Measurements from ENCODE around the gene POLR2H. TPM values are rescaled to one million over a fixed set of nuclear protein-coding genes. Genes with fewer than 3 reads are reported as not detected.

Gene POLR2H
- total RNA-seq, 1 donor from 2014 or later: 155 TPM

DNA sequence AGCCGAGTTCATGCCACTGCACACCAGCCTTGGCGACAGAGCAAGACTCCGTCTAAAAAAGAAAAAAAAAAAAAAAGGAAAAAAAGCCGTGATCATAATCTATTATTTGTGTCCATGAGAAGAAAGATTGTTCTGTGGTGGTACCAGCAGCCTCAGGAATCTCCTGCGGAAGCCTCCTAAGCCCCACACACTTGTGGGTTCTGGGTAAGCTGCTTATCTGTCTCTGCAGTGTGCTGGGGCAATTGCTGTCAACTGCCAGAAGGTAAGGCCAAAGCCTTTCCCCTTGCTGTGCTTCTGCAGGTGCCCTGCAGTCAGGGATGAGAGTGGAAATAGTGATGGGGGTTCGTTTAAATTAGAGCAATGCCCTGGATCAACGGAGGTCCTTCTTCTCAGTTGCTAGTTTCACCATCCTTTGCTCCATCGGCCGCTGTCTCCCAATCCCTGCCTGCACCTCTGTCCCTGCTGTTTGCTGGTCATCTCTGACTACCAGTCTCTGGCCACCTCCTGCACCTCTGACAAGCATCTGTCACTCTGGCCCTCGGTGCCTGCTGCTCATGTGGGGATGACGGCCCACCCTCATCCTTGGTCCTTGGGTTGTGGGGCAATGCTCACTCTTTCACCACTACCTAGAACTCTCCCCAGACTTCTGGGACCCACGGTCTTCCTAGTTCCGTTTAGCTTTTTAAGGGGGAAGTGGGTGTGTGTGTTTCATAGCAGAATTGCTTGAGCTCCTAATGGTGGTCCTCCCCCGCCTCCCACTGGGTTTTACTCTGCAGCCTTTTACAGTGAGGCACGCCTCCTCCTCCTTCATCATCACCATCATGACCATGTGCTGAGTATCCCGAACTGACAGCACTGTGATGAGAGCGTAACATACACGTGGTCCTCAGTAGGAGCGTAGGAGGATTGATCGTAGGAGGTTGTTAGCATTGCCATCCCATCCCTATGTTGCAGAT, 43.8 kb downstream of the POLR2H start:
- H3K36me3 Mint-ChIP-seq (ENCODE audit: low read depth): no peaks in the 10 kb centered on the region
- no peak for DNase-seq (ENCODE audit: low spot score)
- peaks cover 20% of the 10 kb centered on the region for H3K27me3 Mint-ChIP-seq (ENCODE audit: low read depth)
- no peak overlapping the region for H3K4me3 Mint-ChIP-seq (ENCODE audit: low read depth)
- H3K9me3 Mint-ChIP-seq: no peaks in the 10 kb centered on the region
- H3K27ac Mint-ChIP-seq: no peak overlapping the region
- no peaks in the 10 kb centered on the region for H3K4me1 Mint-ChIP-seq (ENCODE audit: low read depth)
- intact Hi-C loops (cut with micrococcal nuclease): no loop called here

DNA sequence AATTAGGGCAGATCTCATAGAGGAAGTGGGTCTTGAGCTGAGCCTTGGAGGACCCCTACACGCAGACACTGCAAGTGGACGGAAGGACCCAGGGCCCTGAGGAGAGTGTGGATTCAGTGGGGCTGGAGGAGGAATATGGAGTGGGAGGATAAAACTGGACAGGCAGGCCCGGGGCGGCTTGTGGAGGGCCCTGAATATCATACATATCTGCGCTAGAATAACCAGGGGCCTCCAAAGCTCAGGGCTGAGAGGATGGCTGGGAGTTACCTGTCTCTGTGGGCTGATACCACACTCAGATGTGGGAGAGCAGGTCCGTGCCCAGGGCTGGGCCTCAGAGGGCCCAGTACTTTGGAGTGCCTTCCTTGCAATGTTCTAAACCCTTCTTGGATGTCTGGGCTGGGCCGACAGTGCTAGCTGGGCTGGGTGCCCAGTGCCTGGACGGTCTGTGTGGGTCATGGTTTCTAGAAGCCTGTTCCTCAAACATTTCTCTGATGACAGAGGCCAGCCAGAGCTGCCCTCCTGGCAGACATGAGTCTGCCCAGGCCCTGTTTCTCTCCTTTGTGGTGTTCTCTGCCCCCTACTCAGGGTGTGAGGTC, 47.9 kb downstream of the POLR2H start:
- intact Hi-C loops (cut with micrococcal nuclease): no loop called here
- Mint-ChIP-seq H3K27me3 (ENCODE audit: low read depth) (peaks cover 5% of the 10 kb centered on the region), H3K4me3 (ENCODE audit: low read depth) (no peak overlapping the region), H3K4me1 (ENCODE audit: low read depth) (no peaks in the 10 kb centered on the region), H3K27ac (no peak overlapping the region), H3K9me3 (no peaks in the 10 kb centered on the region), H3K36me3 (ENCODE audit: low read depth) (no peaks in the 10 kb centered on the region)
- DNase-seq (ENCODE audit: low spot score): no peak

DNA sequence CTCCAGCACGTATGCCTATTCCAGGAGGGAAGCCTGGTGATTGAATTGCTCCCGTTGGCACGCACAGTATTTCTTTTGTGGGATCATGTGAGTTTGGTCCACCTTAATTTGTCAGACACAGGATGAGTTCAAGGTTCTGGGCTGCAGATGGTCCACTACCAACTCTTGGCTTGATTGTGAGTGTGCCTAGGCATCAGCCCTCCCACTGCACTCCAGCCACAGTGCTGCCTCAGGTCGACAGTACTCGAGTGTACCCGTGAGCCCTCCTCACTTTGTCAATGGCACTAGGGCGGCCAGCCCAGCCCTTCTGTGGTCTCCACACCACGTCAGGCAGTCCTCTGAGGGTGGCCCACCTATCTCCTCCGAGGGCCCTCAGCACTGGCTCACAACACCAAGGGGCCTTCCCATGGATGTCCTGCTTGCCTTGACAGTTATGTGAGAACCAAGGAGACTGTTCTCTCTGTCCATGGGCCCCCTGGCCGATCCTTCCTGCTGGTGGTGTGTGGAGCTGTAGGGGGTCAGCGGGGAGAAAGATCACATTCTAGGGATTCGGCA, 48.5 kb downstream of the POLR2H start:
- H3K36me3 Mint-ChIP-seq (ENCODE audit: low read depth): no peaks in the 10 kb centered on the region
- no peak for DNase-seq (ENCODE audit: low spot score)
- intact Hi-C loops (cut with micrococcal nuclease): no loop called here
- H3K4me1 Mint-ChIP-seq (ENCODE audit: low read depth): no peaks in the 10 kb centered on the region
- no peak overlapping the region for H3K27ac Mint-ChIP-seq
- peaks cover 5% of the 10 kb centered on the region for H3K27me3 Mint-ChIP-seq (ENCODE audit: low read depth)
- no peaks in the 10 kb centered on the region for H3K9me3 Mint-ChIP-seq
- no peak overlapping the region for H3K4me3 Mint-ChIP-seq (ENCODE audit: low read depth)

DNA sequence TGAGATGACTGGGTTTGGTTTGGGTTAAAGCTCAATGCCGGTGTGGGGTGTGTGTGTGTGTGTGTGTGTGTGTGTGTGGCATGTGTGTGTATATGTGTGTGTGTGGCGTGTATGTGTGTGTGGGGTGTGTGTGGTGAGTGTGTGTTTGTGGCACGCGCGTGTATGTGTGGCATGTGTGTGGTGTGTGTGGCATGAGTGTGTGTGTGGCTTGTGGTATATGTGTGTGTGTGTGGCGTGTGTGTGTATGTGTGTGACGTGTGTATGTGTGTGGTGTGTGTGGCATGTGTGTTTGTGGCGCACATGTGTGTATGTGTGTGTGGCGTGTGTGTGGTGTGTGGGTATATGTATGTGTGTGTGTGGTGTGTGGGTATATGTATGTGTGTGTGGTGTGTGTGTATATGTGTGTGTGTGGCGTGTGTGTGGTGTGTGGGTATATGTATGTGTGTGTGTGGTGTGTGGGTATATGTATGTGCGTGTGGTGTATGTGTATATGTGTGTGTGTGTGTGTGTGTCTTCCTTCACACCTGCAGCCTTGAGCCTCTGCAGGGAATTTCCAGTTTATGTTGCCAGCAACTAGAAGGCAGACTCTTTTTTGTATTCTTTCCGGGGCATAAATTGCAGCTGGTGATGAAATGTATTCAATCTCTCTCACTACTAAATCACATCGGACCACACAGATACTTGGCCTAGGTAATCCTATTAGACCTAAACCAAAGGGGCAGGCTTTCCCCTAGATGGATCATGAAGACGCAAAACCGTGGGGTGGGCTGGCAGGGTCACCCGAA, 53.1 kb downstream of the POLR2H start:
- Mint-ChIP-seq H3K4me3 (ENCODE audit: low read depth) (no peak overlapping the region), H3K9me3 (no peaks in the 10 kb centered on the region), H3K27ac (no peak overlapping the region), H3K27me3 (ENCODE audit: low read depth) (no peaks in the 10 kb centered on the region), H3K4me1 (ENCODE audit: low read depth) (no peaks in the 10 kb centered on the region), H3K36me3 (ENCODE audit: low read depth) (no peaks in the 10 kb centered on the region)
- no peak for DNase-seq (ENCODE audit: low spot score)
- intact Hi-C loops (cut with micrococcal nuclease): loop anchor here (5.0 kb wide), 1 partner anchor 98 kb away; no protein-coding TSS in a partner anchor

DNA sequence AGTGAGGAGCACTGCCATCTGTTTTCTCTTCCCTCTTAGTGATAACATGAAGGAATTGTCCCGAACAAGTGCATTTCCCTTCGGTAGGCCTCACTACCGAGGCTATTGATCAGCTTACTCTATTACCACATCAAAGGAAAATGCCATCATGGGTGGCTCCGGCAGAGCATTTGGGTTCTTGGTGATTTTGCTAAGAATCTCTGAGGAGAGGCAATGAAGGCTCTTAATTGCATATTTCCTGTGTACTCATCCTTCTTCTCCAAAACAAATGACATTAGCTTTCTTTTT, 53.6 kb downstream of the POLR2H start:
- H3K36me3 Mint-ChIP-seq (ENCODE audit: low read depth): no peaks in the 10 kb centered on the region
- no peak overlapping the region for H3K27ac Mint-ChIP-seq
- DNase-seq (ENCODE audit: low spot score): no peak
- H3K9me3 Mint-ChIP-seq: no peaks in the 10 kb centered on the region
- no peak overlapping the region for H3K4me3 Mint-ChIP-seq (ENCODE audit: low read depth)
- H3K4me1 Mint-ChIP-seq (ENCODE audit: low read depth): no peaks in the 10 kb centered on the region
- H3K27me3 Mint-ChIP-seq (ENCODE audit: low read depth): peaks cover 4% of the 10 kb centered on the region
- intact Hi-C loops (cut with micrococcal nuclease): loop anchor here (5.0 kb wide), 1 partner anchor 97 kb away; no protein-coding TSS in a partner anchor

DNA sequence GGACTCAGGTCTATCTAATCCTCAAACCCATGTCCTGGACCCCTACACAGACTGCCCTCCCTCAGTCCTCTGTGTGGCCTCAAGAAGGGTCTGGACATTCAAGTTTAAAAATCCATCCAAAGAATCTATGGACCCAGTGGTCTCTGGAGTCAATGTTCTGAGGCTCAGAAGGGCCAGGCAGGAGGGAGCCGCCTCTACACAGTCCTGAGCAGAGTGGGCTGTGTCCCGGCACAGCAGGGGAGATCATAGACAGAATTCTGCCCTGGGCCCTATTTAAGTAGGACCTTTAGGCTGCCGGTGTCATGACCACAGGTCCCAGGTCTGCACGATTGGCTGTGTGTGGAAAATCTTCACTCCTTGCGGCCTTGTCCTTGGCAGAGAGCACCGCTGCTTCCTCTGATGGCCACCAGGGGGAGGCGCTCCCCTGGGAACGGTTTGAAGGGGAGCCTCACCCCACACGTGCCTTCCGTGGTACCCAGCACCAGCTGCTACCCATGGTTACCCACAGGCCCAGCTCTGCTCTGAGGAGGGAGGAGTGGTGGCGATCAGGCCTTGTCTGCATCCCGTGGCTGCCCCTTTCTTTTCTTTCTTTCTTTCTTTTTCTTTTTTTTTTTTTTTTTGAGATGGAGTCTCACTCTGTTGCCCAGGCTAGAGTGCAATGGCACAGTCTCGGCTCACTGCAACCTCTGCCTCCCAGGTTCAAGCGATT, 56.3 kb downstream of the POLR2H start:
- H3K9me3 Mint-ChIP-seq: no peaks in the 10 kb centered on the region
- H3K4me1 Mint-ChIP-seq (ENCODE audit: low read depth): no peaks in the 10 kb centered on the region
- H3K4me3 Mint-ChIP-seq (ENCODE audit: low read depth): no peak overlapping the region
- DNase-seq (ENCODE audit: low spot score): peak; percentile 53
- no peaks in the 10 kb centered on the region for H3K36me3 Mint-ChIP-seq (ENCODE audit: low read depth)
- intact Hi-C loops (cut with micrococcal nuclease): loop anchor here (1.0 to 5.0 kb wide), 3 partner anchors 51 to 127 kb away; no protein-coding TSS in a partner anchor
- peaks cover 6% of the 10 kb centered on the region for H3K27me3 Mint-ChIP-seq (ENCODE audit: low read depth)
- no peak overlapping the region for H3K27ac Mint-ChIP-seq

Other genes starting within 250 kb of the POLR2H start
- 70.2 and 75.0 TPM in 2 replicates for gene EIF2B5, start 226.4 kb upstream of the POLR2H start, total RNA-seq
- 53.8 and 56.1 TPM in 2 replicates for gene DVL3, start 206.3 kb upstream of the POLR2H start, total RNA-seq
- 234 and 240 TPM in 2 replicates for gene AP2M1, start 186.9 kb upstream of the POLR2H start, total RNA-seq
- 68.2 and 73.4 TPM in 2 replicates for gene ABCF3, start 175.5 kb upstream of the POLR2H start, total RNA-seq
- 0.11 TPM in 1 of 2 replicates, not detected in the other for gene VWA5B2, start 132.1 kb upstream of the POLR2H start, total RNA-seq
- 64.0 and 66.6 TPM in 2 replicates for gene ALG3, start 112.7 kb upstream of the POLR2H start, total RNA-seq
- 9.5 and 10.6 TPM in 2 replicates for gene EEF1AKMT4, start 112.0 kb upstream of the POLR2H start, total RNA-seq
- gene CAMK2N2, start 100.2 kb upstream of the POLR2H start, total RNA-seq: 0.18 TPM in 1 of 2 replicates, not detected in the other
- not detected in 2 replicates for gene ECE2, start 85.7 kb upstream of the POLR2H start, total RNA-seq
- gene PSMD2, start 62.5 kb upstream of the POLR2H start, total RNA-seq: 268 and 275 TPM in 2 replicates
- 624 and 628 TPM in 2 replicates for gene EIF4G1, start 47.1 kb upstream of the POLR2H start, total RNA-seq
- gene FAM131A, start 24.1 kb upstream of the POLR2H start, total RNA-seq: 12.6 and 13.9 TPM in 2 replicates
- gene CLCN2, start 105 bp upstream of the POLR2H start, total RNA-seq: 6.9 and 9.6 TPM in 2 replicates
- gene THPO, start 16.5 kb downstream of the POLR2H start, total RNA-seq: not detected in 2 replicates
- 0.07 TPM in 1 of 2 replicates, not detected in the other for gene CHRD, start 18.3 kb downstream of the POLR2H start, total RNA-seq
- gene EPHB3, start 200.1 kb downstream of the POLR2H start, total RNA-seq: not detected in 2 replicates

Measured in activated T-helper 2 cell treated with anti-CD3 and anti-CD28 coated beads, Interferon-gamma antibody, Interleukin-2, Interleukin-4, amounts not matched to agents 10 μg/mL and 5 μg/mL and 100 μg/mL, durations not matched to agents 14 hours and 24 hours and 36 hours (primary cell).